SU-DHL-6 (cell line): ENCODE measurements around the gene C6orf89.

Experiments
- CTCF ChIP-seq: fragments of 200-600 bp; sonication (generic); IDR thresholded peaks from one replicate; pipeline ENCODE4 v1.5.1; 2017; ENCODE audit warnings: antibody characterized with exemption, mild to moderate bottlenecking, low read length, moderate library complexity; ENCODE audit not compliant: insufficient read depth, poor library complexity, severe bottlenecking
- EZH2phosphoT487 ChIP-seq: fragments of 200-600 bp; sonication (generic), shearing (Covaris generic); conservative IDR thresholded peaks from 2 replicates; pipeline ENCODE4 v1.6.1; 2018; ENCODE audit warnings: mild to moderate bottlenecking, antibody characterized with exemption, low read length, moderate library complexity, mixed read lengths

DNA sequence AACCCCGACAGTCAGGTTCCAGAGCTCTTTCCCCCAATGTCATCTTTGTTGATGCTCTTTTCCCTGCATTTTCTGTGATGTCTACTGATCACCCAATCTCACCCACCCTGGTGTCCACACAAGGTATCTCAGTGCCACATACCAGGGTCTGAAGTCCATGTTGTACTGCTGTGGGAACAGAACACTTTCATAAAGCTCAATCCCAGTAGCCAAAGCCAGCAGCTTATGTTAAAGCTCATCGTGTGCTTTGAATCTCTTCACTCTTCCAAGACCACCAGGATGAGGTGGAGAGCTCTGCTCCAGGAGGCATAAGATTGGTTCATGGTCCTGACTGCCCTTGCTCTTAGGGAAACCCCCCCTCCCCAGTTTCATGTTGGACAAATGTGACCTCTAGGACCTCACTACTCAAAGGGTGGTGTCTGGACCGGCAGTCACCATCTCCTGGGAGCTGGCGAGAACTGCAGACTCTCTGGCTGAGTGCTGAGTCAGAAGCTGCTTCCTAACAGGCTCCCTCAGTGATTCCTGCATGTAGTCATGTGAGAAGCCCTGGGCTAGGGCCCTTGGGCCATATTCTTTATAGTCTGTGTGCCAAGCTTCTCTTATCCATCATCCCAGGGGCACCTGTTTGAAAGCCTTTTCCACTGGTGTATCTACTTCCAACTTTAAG lies 33.1 kb upstream of the C6orf89 start:
- TF ChIP-seq CTCF (no peak), EZH2phosphoT487 (no peak)
